ENCODE measurements around the gene SEZ6L. TPM values are rescaled to one million over a fixed set of nuclear protein-coding genes. Genes with fewer than 3 reads are reported as not detected.

The SEZ6L gene
- total and polyA plus RNA-seq, 10 donors = 0.02 to 0.72 (median 0.30) TPM; not detected in 2

- no peak for DNase-seq
- no peaks in the 10 kb centered on the region for H3K9me3 ChIP-seq
- WGBS, 5 donors = 3 to 9% (median 5%) methylated on average over 6 of the region's 6 CpGs
Observed at GRCh38 chr22:26259510-26259909, 90.2 kb downstream of the SEZ6L start.

DNA sequence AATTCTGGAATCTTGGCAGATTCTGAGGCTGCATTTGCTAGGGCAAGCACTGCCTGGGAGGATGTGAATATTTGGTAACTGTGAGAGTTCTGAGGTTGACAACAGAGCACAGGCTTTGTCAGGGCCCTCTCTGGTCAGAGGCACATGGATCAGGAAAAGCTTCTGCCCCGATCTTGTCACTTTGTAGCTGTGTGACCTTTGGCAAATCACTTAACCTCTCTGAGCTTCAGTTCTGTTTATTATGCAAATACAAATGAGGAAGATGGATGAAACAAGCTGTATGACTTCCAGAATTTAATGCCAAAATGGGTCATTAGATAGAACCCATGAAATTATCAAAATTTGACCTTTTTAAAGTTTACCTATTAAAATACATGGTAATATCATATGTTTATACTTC is 94.9 kb downstream of the SEZ6L start:
- Histone ChIP-seq H3K4me3 (no peak overlapping the region), H3K27ac (no peak overlapping the region), H3K36me3 (no peaks in the 10 kb centered on the region), H3K4me1 (no peaks in the 10 kb centered on the region), H3K27me3 (replicated peaks in 1 of 7) (peaks cover 0 to 71% (median 5%) of the 10 kb centered on the region in 7 donors), H3K9me3 (no peaks in the 10 kb centered on the region)
- WGBS, 5 donors = 20 to 79% (median 30%) methylated on average over 1 of the region's 1 CpG
- no peak for DNase-seq
- TF ChIP-seq POLR2AphosphoS5 (IDR thresholded peaks at IDR 0.05) = no peak
- TF ChIP-seq CTCF (IDR thresholded peaks at IDR 0.05 in 8 of 11, conservative IDR thresholded peaks at IDR 0.05 in 3 of 11) = no peak
- TF ChIP-seq POLR2A (IDR thresholded peaks at IDR 0.05) = no peak
- intact Hi-C loops (cut with DNase I; ENCODE audit: low total_unique reads) = no loop called here

More at GRCh38 chr22:26259510-26259909, 90.2 kb downstream of the SEZ6L start:
- intact Hi-C loops (cut with DNase I; ENCODE audit: low total_unique reads) = no loop called here
- Histone ChIP-seq H3K27ac (no peak overlapping the region), H3K36me3 (no peaks in the 10 kb centered on the region), H3K27me3 (replicated peaks in 1 of 7) (peaks cover 0 to 53% (median 5%) of the 10 kb centered on the region in 7 donors), H3K4me1 (no peaks in the 10 kb centered on the region), H3K4me3 (no peak overlapping the region)
- TF ChIP-seq POLR2AphosphoS5 (IDR thresholded peaks at IDR 0.05) (no peak), CTCF (IDR thresholded peaks at IDR 0.05 in 8 of 11, conservative IDR thresholded peaks at IDR 0.05 in 3 of 11) (no peak), POLR2A (IDR thresholded peaks at IDR 0.05) (no peak)

DNA sequence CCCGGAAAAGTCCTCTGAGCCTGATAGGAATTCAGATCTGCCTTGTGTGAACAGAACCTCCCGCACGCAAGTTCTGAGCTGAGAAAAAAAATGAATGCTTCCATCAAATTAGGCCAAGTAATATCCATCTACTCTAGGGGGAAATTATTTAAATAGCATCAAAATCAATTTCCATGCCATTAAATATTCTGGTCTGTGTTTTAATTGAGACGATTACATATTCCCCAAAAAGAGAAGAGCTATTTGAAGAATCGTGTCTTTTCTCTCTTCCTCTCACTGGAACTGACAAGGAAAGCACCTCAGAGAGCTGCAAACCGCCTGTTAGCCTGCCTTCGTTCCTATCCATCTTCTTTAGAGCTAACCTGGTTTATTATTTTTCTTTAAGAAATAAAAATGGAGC is 96.0 kb downstream of the SEZ6L start:
- TF ChIP-seq POLR2AphosphoS5 (IDR thresholded peaks at IDR 0.05) = no peak
- TF ChIP-seq CTCF (IDR thresholded peaks at IDR 0.05 in 8 of 11, conservative IDR thresholded peaks at IDR 0.05 in 3 of 11) = no peak
- TF ChIP-seq POLR2A (IDR thresholded peaks at IDR 0.05) = no peak

GRCh38 chr22:26265909-26266308 is 96.6 kb downstream of the SEZ6L start:
- H3K36me3 ChIP-seq = no peaks in the 10 kb centered on the region
- no peaks in the 10 kb centered on the region for H3K9me3 ChIP-seq
- H3K4me3 ChIP-seq = no peak overlapping the region
- no peaks in the 10 kb centered on the region for H3K4me1 ChIP-seq
- no peak for DNase-seq
- TF ChIP-seq CTCF (IDR thresholded peaks at IDR 0.05 in 8 of 11, conservative IDR thresholded peaks at IDR 0.05 in 3 of 11) = no peak
- no peak for TF ChIP-seq POLR2AphosphoS5 (IDR thresholded peaks at IDR 0.05)
- no peak for TF ChIP-seq POLR2A (IDR thresholded peaks at IDR 0.05)
- intact Hi-C loops (cut with DNase I; ENCODE audit: low total_unique reads) = no loop called here
- peaks cover 0 to 72% (median 5%) of the 10 kb centered on the region in 7 donors for H3K27me3 ChIP-seq (replicated peaks in 1 of 7)
- H3K27ac ChIP-seq = no peak overlapping the region
- WGBS, 5 donors = 71 to 85% (median 82%) methylated on average over 6 of the region's 6 CpGs

More for the DNA sequence above, 96.0 kb downstream of the SEZ6L start:
- DNase-seq = no peak
- H3K36me3 ChIP-seq = no peaks in the 10 kb centered on the region
- intact Hi-C loops (cut with DNase I; ENCODE audit: low total_unique reads) = no loop called here
- WGBS, 5 donors = 61 to 77% (median 73%) methylated on average over 7 of the region's 7 CpGs
- peaks cover 0 to 75% (median 5%) of the 10 kb centered on the region in 7 donors for H3K27me3 ChIP-seq (replicated peaks in 1 of 7)
- H3K9me3 ChIP-seq = no peaks in the 10 kb centered on the region
- H3K27ac ChIP-seq = no peak overlapping the region
- no peak overlapping the region for H3K4me3 ChIP-seq
- no peaks in the 10 kb centered on the region for H3K4me1 ChIP-seq

Data from spleen (tissue), 11 donors.